Measurements from ENCODE around the gene CDH23. TPM values are rescaled to one million over a fixed set of nuclear protein-coding genes. Genes with fewer than 3 reads are reported as not detected.

CDH23 gene
- total and polyA plus RNA-seq, 4 experiments from 2014 or later = 1.8 to 5.4 (median 3.6) TPM

- peaks cover 3 to 5% of the 10 kb centered on the region in 2 donors for H3K27me3 Mint-ChIP-seq
- ChIA-PET CTCF (ENCODE audit: partially characterized antibody) (interaction anchor here (0.7 kb wide), 1 partner anchor 234 kb away, joined by 4 read pairs; no protein-coding TSS in a partner anchor), POLR2A (ENCODE audit: partially characterized antibody) (no interaction called here)
- intact Hi-C loops (cut with micrococcal nuclease) = no loop called here
- Histone ChIP-seq H3K4me1 (ENCODE audit: insufficient read depth, low read length) (no peaks in the 10 kb centered on the region), H3K27me3 (ENCODE audit: insufficient read depth, low read length) (no peaks in the 10 kb centered on the region), H3K36me3 (ENCODE audit: insufficient read depth, low read length) (no peaks in the 10 kb centered on the region), H3K9me3 (ENCODE audit: control insufficient read depth in 1 of 2, low read length in 2 of 2) (no peaks in the 10 kb centered on the region), H3K27ac (ENCODE audit: low read depth, low read length) (no peak overlapping the region), H3K4me3 (ENCODE audit: low read length in 2 of 2) (no peak overlapping the region)
- H3K9me3 Mint-ChIP-seq = no peaks in the 10 kb centered on the region
- H3K27ac Mint-ChIP-seq = no peak overlapping the region
- no peak for DNase-seq
- H3K4me1 Mint-ChIP-seq = peaks cover 0 to 7% (median 4%) of the 10 kb centered on the region in 4 donors
- no peak overlapping the region for H3K4me3 Mint-ChIP-seq
- no peaks in the 10 kb centered on the region for H3K36me3 Mint-ChIP-seq
Measured at GRCh38 chr10:71635867-71636266, 239.1 kb downstream of the CDH23 start.

GRCh38 chr10:71636588-71636987 is 239.9 kb downstream of the CDH23 start:
- H3K4me1 Mint-ChIP-seq = peaks cover 0 to 7% (median 4%) of the 10 kb centered on the region in 4 donors
- no peaks in the 10 kb centered on the region for H3K27me3 ChIP-seq (ENCODE audit: insufficient read depth, low read length)

GRCh38 chr10:71637305-71637704 is 240.6 kb downstream of the CDH23 start:
- H3K4me1 ChIP-seq (ENCODE audit: insufficient read depth, low read length) = no peaks in the 10 kb centered on the region
- no peak for DNase-seq
- Mint-ChIP-seq H3K4me1 (peaks cover 0 to 7% (median 4%) of the 10 kb centered on the region in 4 donors), H3K4me3 (no peak overlapping the region), H3K9me3 (no peaks in the 10 kb centered on the region), H3K27ac (no peak overlapping the region), H3K27me3 (peaks cover 2 to 5% of the 10 kb centered on the region in 2 donors), H3K36me3 (no peaks in the 10 kb centered on the region)
- H3K9me3 ChIP-seq (ENCODE audit: control insufficient read depth in 1 of 2, low read length in 2 of 2) = no peaks in the 10 kb centered on the region
- H3K27me3 ChIP-seq (ENCODE audit: insufficient read depth, low read length) = no peaks in the 10 kb centered on the region
- no peaks in the 10 kb centered on the region for H3K36me3 ChIP-seq (ENCODE audit: insufficient read depth, low read length)
- ChIA-PET CTCF (ENCODE audit: partially characterized antibody) (interaction anchor here (1.6 kb wide), 2 partner anchors 67 to 139 kb away, joined by 3 to 5 read pairs; no protein-coding TSS in a partner anchor), POLR2A (ENCODE audit: partially characterized antibody) (no interaction called here)
- intact Hi-C loops (cut with micrococcal nuclease) = no loop called here
- no peak overlapping the region for H3K4me3 ChIP-seq (ENCODE audit: low read length in 2 of 2)
- no peak overlapping the region for H3K27ac ChIP-seq (ENCODE audit: low read depth, low read length)

More at GRCh38 chr10:71636588-71636987, 239.9 kb downstream of the CDH23 start:
- CTCF ChIA-PET (ENCODE audit: partially characterized antibody) = no interaction called here
- H3K36me3 ChIP-seq (ENCODE audit: insufficient read depth, low read length) = no peaks in the 10 kb centered on the region
- H3K27me3 Mint-ChIP-seq = peaks cover 2 to 5% of the 10 kb centered on the region in 2 donors
- H3K27ac Mint-ChIP-seq = no peak overlapping the region
- H3K4me3 Mint-ChIP-seq = no peak overlapping the region
- POLR2A ChIA-PET (ENCODE audit: partially characterized antibody) = no interaction called here
- no peaks in the 10 kb centered on the region for H3K4me1 ChIP-seq (ENCODE audit: insufficient read depth, low read length)
- no peak for DNase-seq
- no peak overlapping the region for H3K4me3 ChIP-seq (ENCODE audit: low read length in 2 of 2)
- intact Hi-C loops (cut with micrococcal nuclease) = no loop called here
- no peaks in the 10 kb centered on the region for H3K9me3 Mint-ChIP-seq
- no peaks in the 10 kb centered on the region for H3K36me3 Mint-ChIP-seq
- H3K9me3 ChIP-seq (ENCODE audit: control insufficient read depth in 1 of 2, low read length in 2 of 2) = no peaks in the 10 kb centered on the region
- no peak overlapping the region for H3K27ac ChIP-seq (ENCODE audit: low read depth, low read length)

- ChIA-PET POLR2A (ENCODE audit: partially characterized antibody) (no interaction called here), CTCF (ENCODE audit: partially characterized antibody) (interaction anchor here (1.6 kb wide), 2 partner anchors 68 to 138 kb away, joined by 3 to 5 read pairs; no protein-coding TSS in a partner anchor)
- H3K27me3 Mint-ChIP-seq = peaks cover 0 to 4% of the 10 kb centered on the region in 2 donors
- H3K4me1 Mint-ChIP-seq = peaks cover 0 to 7% (median 4%) of the 10 kb centered on the region in 4 donors
- no peaks in the 10 kb centered on the region for H3K9me3 ChIP-seq (ENCODE audit: control insufficient read depth in 1 of 2, low read length in 2 of 2)
- H3K4me3 Mint-ChIP-seq = no peak overlapping the region
- H3K27me3 ChIP-seq (ENCODE audit: insufficient read depth, low read length) = no peaks in the 10 kb centered on the region
- no peak overlapping the region for H3K27ac ChIP-seq (ENCODE audit: low read depth, low read length)
- no peaks in the 10 kb centered on the region for H3K9me3 Mint-ChIP-seq
- H3K4me3 ChIP-seq (ENCODE audit: low read length in 2 of 2) = no peak overlapping the region
- H3K36me3 Mint-ChIP-seq = no peaks in the 10 kb centered on the region
- H3K4me1 ChIP-seq (ENCODE audit: insufficient read depth, low read length) = no peaks in the 10 kb centered on the region
- intact Hi-C loops (cut with micrococcal nuclease) = no loop called here
- no peak for DNase-seq
- H3K36me3 ChIP-seq (ENCODE audit: insufficient read depth, low read length) = no peaks in the 10 kb centered on the region
- peak overlapping the region in 3 of 7 donors; percentile 19 to 84 (median 50) for H3K27ac Mint-ChIP-seq
Measured at GRCh38 chr10:71638064-71638821, 241.5 kb downstream of the CDH23 start.

GRCh38 chr10:71638822-71639719 is 242.4 kb downstream of the CDH23 start:
- Mint-ChIP-seq H3K4me1 (peaks cover 0 to 7% (median 4%) of the 10 kb centered on the region in 4 donors), H3K9me3 (no peaks in the 10 kb centered on the region), H3K4me3 (no peak overlapping the region), H3K36me3 (no peaks in the 10 kb centered on the region), H3K27ac (no peak overlapping the region), H3K27me3 (peaks cover 0 to 5% of the 10 kb centered on the region in 2 donors)
- Histone ChIP-seq H3K27ac (ENCODE audit: low read depth, low read length) (no peak overlapping the region), H3K9me3 (ENCODE audit: control insufficient read depth in 1 of 2, low read length in 2 of 2) (no peaks in the 10 kb centered on the region), H3K4me3 (ENCODE audit: low read length in 2 of 2) (no peak overlapping the region), H3K36me3 (ENCODE audit: insufficient read depth, low read length) (no peaks in the 10 kb centered on the region), H3K4me1 (ENCODE audit: insufficient read depth, low read length) (no peaks in the 10 kb centered on the region), H3K27me3 (ENCODE audit: insufficient read depth, low read length) (no peaks in the 10 kb centered on the region)
- CTCF ChIA-PET (ENCODE audit: partially characterized antibody) = interaction anchor here (1.3 to 1.6 kb wide), 2 partner anchors 69 to 138 kb away, joined by 3 to 4 read pairs; no protein-coding TSS in a partner anchor
- POLR2A ChIA-PET (ENCODE audit: partially characterized antibody) = no interaction called here
- no peak for DNase-seq
- intact Hi-C loops (cut with micrococcal nuclease) = no loop called here

- H3K9me3 Mint-ChIP-seq = no peaks in the 10 kb centered on the region
- no peaks in the 10 kb centered on the region for H3K36me3 Mint-ChIP-seq
- CTCF ChIA-PET (ENCODE audit: partially characterized antibody) = interaction anchor here (1.2 to 1.3 kb wide), 2 partner anchors 67 to 256 kb away, joined by 3 to 4 read pairs; no protein-coding TSS in a partner anchor
- Histone ChIP-seq H3K4me3 (ENCODE audit: low read length in 2 of 2) (no peak overlapping the region), H3K36me3 (ENCODE audit: insufficient read depth, low read length) (no peaks in the 10 kb centered on the region), H3K27me3 (ENCODE audit: insufficient read depth, low read length) (no peaks in the 10 kb centered on the region), H3K9me3 (ENCODE audit: control insufficient read depth in 1 of 2, low read length in 2 of 2) (no peaks in the 10 kb centered on the region), H3K4me1 (ENCODE audit: insufficient read depth, low read length) (no peaks in the 10 kb centered on the region), H3K27ac (ENCODE audit: low read depth, low read length) (no peak overlapping the region)
- H3K27ac Mint-ChIP-seq = no peak overlapping the region
- POLR2A ChIA-PET (ENCODE audit: partially characterized antibody) = no interaction called here
- H3K27me3 Mint-ChIP-seq = peaks cover 0 to 5% of the 10 kb centered on the region in 2 donors
- no peak for DNase-seq
- H3K4me3 Mint-ChIP-seq = no peak overlapping the region
- intact Hi-C loops (cut with micrococcal nuclease) = no loop called here
- H3K4me1 Mint-ChIP-seq = peaks cover 0 to 7% (median 4%) of the 10 kb centered on the region in 4 donors
Measured at GRCh38 chr10:71640607-71641006, 243.9 kb downstream of the CDH23 start.

- H3K4me3 Mint-ChIP-seq = no peak overlapping the region
- peaks cover 0 to 7% (median 4%) of the 10 kb centered on the region in 4 donors for H3K4me1 Mint-ChIP-seq
- H3K4me1 ChIP-seq (ENCODE audit: insufficient read depth, low read length) = no peaks in the 10 kb centered on the region
- no peaks in the 10 kb centered on the region for H3K36me3 Mint-ChIP-seq
- no peaks in the 10 kb centered on the region for H3K36me3 ChIP-seq (ENCODE audit: insufficient read depth, low read length)
- no peaks in the 10 kb centered on the region for H3K27me3 ChIP-seq (ENCODE audit: insufficient read depth, low read length)
- CTCF ChIA-PET (ENCODE audit: partially characterized antibody) = interaction anchor here (1.2 kb wide), 1 partner anchor 257 kb away, joined by 3 read pairs; no protein-coding TSS in a partner anchor
- no peak overlapping the region for H3K4me3 ChIP-seq (ENCODE audit: low read length in 2 of 2)
- no peaks in the 10 kb centered on the region for H3K9me3 Mint-ChIP-seq
- no peak for DNase-seq
- no peaks in the 10 kb centered on the region for H3K9me3 ChIP-seq (ENCODE audit: control insufficient read depth in 1 of 2, low read length in 2 of 2)
- intact Hi-C loops (cut with micrococcal nuclease) = no loop called here
- peaks cover 0 to 3% of the 10 kb centered on the region in 2 donors for H3K27me3 Mint-ChIP-seq
- H3K27ac Mint-ChIP-seq = no peak overlapping the region
- POLR2A ChIA-PET (ENCODE audit: partially characterized antibody) = no interaction called here
- H3K27ac ChIP-seq (ENCODE audit: low read depth, low read length) = no peak overlapping the region
Measured at GRCh38 chr10:71641449-71641848, 244.7 kb downstream of the CDH23 start.

Data from CD4-positive, alpha-beta memory T cell (primary cell).